ENCODE results near the gene SCN3A.

- TF ChIP-seq CREB1 (IDR thresholded peaks at IDR 0.05) (no peak), CREB1 (CRISPR knock-in tag; IDR thresholded peaks at IDR 0.05) (no peak), RB1 (IDR thresholded peaks at IDR 0.05; ENCODE audit: low read depth) (no peak), SIX5 (IDR thresholded peaks at IDR 0.05; ENCODE audit: borderline replicate concordance in 1 of 2, insufficient read depth in 1 of 2, low read depth in 1 of 2, low read length in 2 of 2) (no peak), ELF4 (CRISPR knock-in tag; IDR thresholded peaks at IDR 0.05) (no peak), NFE2L1 (tag; IDR thresholded peaks at IDR 0.05; ENCODE audit: borderline replicate concordance, low read depth) (no peak), EP300 (IDR thresholded peaks at IDR 0.05; ENCODE audit: low read length) (no peak)
Measured at GRCh38 chr2:165214093-165214492, 10.2 kb upstream of the SCN3A start.
